ENCODE results near the gene TBC1D24.
A peak's percentile ranks its signal among the peaks of the same experiment; 100 is the strongest.

Gene TBC1D24

DNA sequence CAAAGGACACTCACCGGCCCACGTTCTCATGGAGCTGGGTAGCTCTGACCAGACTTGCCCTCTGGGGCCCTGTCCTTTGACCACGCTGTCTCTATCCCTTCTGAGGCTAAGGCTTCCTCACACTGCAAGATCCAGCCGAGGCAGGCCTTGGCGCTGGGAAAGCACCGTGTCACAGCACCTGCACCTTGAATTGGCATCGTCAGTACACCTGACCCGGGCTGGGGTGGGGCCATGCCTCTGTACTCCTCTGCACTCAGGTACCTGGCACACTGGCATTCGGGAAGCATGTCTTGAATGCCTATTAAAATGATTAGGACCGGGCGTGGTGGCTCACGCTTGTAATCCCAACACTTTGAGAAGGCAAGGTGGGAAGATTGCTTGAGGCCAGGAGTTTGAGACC lies 6.0 kb downstream of the TBC1D24 start:
- H3K4me3 ChIP-seq: no peak overlapping the region
- peaks cover 100% of the 10 kb centered on the region for H4K20me1 ChIP-seq
- peaks cover 84% of the 10 kb centered on the region for H3K4me1 ChIP-seq

GRCh38 chr16:2481676-2482075 lies 6.7 kb downstream of the TBC1D24 start:
- Histone ChIP-seq H3K27ac (peak overlapping the region; percentile 67; the same call in 1 of the 2 replicates), H3K9me3 (no peaks in the 10 kb centered on the region), H4K20me1 (peaks cover 100% of the 10 kb centered on the region), H3K9ac (peak overlapping the region; percentile 66; the same call in 1 of the 2 replicates), H3K4me1 (peaks cover 84% of the 10 kb centered on the region), H3K4me3 (no peak overlapping the region), H3K27me3 (no peaks in the 10 kb centered on the region), H3K4me2 (peak overlapping the region; percentile 83; the same call in 1 of the 2 replicates), H3K36me3 (peaks cover 56% of the 10 kb centered on the region)
- no peak for TF ChIP-seq Cebpa-rat (IDR thresholded peaks at IDR 0.05)

More for the DNA sequence above, 6.0 kb downstream of the TBC1D24 start:
- TF ChIP-seq Cebpa-rat (IDR thresholded peaks at IDR 0.05): no peak
- H3K9ac ChIP-seq: no peak overlapping the region
- H3K27ac ChIP-seq: no peak overlapping the region
- H3K4me2 ChIP-seq: no peak overlapping the region
- H3K9me3 ChIP-seq: no peaks in the 10 kb centered on the region
- H3K27me3 ChIP-seq: no peaks in the 10 kb centered on the region
- peaks cover 56% of the 10 kb centered on the region for H3K36me3 ChIP-seq

DNA sequence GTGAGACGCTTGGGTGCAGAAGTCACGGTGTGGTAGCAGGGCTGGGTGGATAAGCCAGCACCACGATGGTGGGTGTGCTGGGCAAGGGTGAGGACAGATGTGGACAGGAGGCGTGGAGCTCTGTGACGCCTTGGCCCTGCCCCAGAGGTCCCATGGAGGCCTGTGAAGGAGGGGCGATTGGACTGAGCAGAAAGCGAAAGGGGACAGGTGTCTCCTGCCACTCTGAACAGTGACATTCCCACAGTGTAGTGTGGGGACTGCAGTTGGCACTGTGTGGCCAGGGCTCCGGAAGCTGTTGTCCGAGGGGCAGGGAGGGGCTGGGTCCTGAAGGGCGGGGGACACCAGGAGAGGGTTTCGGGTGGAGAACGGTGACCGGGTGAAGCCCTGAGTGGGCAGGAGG lies 7.3 kb downstream of the TBC1D24 start:
- Histone ChIP-seq H3K9me3 (no peaks in the 10 kb centered on the region), H3K4me1 (peaks cover 84% of the 10 kb centered on the region), H3K36me3 (peaks cover 56% of the 10 kb centered on the region), H3K27ac (peak overlapping the region; percentile 67), H4K20me1 (peaks cover 100% of the 10 kb centered on the region), H3K4me3 (no peak overlapping the region; the same call in 1 of the 2 replicates), H3K27me3 (no peaks in the 10 kb centered on the region), H3K4me2 (peak overlapping the region; percentile 83), H3K9ac (peak overlapping the region; percentile 66)
- no peak for TF ChIP-seq Cebpa-rat (IDR thresholded peaks at IDR 0.05)

GRCh38 chr16:2482708-2483534 lies 8.0 kb downstream of the TBC1D24 start:
- peak overlapping the region; percentile 66 for H3K9ac ChIP-seq
- no peaks in the 10 kb centered on the region for H3K9me3 ChIP-seq
- no peak overlapping the region; the same call in 1 of the 2 replicates for H3K4me3 ChIP-seq
- H3K36me3 ChIP-seq: peaks cover 53% of the 10 kb centered on the region
- peak overlapping the region; percentile 67 for H3K27ac ChIP-seq
- no peaks in the 10 kb centered on the region for H3K27me3 ChIP-seq
- TF ChIP-seq Cebpa-rat (IDR thresholded peaks at IDR 0.05): no peak
- H3K4me1 ChIP-seq: peaks cover 84% of the 10 kb centered on the region
- H4K20me1 ChIP-seq: peaks cover 100% of the 10 kb centered on the region
- peak overlapping the region; percentile 83 for H3K4me2 ChIP-seq

GRCh38 chr16:2483939-2484897 lies 9.3 kb downstream of the TBC1D24 start:
- Histone ChIP-seq H3K4me2 (peak overlapping the region; percentile 83), H3K4me3 (no peak overlapping the region; the same call in 1 of the 2 replicates), H3K9ac (peak overlapping the region; percentile 66), H3K9me3 (no peaks in the 10 kb centered on the region), H3K27ac (peak overlapping the region; percentile 67), H3K4me1 (peaks cover 85% of the 10 kb centered on the region), H3K27me3 (no peaks in the 10 kb centered on the region), H3K36me3 (peaks cover 40% of the 10 kb centered on the region), H4K20me1 (peaks cover 100% of the 10 kb centered on the region)
- TF ChIP-seq Cebpa-rat (IDR thresholded peaks at IDR 0.05): no peak

GRCh38 chr16:2484898-2485508 lies 10.1 kb downstream of the TBC1D24 start:
- TF ChIP-seq Cebpa-rat (IDR thresholded peaks at IDR 0.05): no peak; the same call in 1 of the 2 replicates
- H3K9ac ChIP-seq: peak overlapping the region; percentile 56
- H3K36me3 ChIP-seq: peaks cover 40% of the 10 kb centered on the region
- no peak overlapping the region for H3K4me3 ChIP-seq
- peaks cover 85% of the 10 kb centered on the region for H3K4me1 ChIP-seq
- H3K4me2 ChIP-seq: peak overlapping the region; percentile 83
- H4K20me1 ChIP-seq: peaks cover 100% of the 10 kb centered on the region
- no peaks in the 10 kb centered on the region for H3K27me3 ChIP-seq
- H3K27ac ChIP-seq: peak overlapping the region; percentile 67
- H3K9me3 ChIP-seq: no peaks in the 10 kb centered on the region

DNA sequence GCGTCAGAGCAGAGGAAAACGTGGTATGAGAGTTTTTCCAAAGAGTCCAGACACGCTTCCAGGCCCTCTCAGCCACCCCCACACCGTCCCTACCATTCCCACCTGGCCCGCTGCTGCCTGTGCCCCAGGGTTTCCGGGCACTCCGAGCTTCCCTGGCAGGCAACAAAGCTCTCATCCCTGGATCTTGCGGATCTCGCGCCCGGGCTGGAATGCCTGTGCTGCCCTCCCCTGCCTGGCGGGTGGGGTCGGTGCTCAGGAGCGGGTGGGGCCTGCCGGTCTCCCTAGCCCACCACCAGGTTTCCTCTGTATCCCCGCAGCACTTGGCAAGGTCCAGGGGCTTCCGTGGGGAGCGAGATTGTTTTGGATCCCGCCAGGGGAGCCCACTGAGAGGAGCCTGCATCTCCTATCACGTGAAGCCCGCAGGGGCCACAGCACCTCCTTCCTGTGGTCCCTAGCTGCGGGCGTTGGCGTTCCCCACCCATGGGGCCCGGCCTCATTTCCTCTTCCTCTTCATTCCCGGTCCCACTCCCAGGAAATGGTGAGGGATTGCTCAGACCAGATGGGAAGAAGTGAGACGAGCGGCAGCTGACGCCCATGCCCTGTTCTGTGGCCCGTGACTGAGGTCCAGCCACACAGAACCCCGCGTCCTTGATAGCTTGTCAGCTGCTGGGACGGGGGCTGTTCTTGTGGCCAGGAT lies 11.0 kb downstream of the TBC1D24 start:
- Histone ChIP-seq H3K9me3 (no peaks in the 10 kb centered on the region), H3K27me3 (no peaks in the 10 kb centered on the region), H3K36me3 (peaks cover 40% of the 10 kb centered on the region), H3K27ac (peak overlapping the region; percentile 67), H3K4me2 (peak overlapping the region; percentile 83), H3K4me1 (peaks cover 76% of the 10 kb centered on the region), H3K9ac (peak overlapping the region; percentile 56), H4K20me1 (peaks cover 100% of the 10 kb centered on the region), H3K4me3 (no peak overlapping the region)
- TF ChIP-seq Cebpa-rat (IDR thresholded peaks at IDR 0.05): no peak

DNA sequence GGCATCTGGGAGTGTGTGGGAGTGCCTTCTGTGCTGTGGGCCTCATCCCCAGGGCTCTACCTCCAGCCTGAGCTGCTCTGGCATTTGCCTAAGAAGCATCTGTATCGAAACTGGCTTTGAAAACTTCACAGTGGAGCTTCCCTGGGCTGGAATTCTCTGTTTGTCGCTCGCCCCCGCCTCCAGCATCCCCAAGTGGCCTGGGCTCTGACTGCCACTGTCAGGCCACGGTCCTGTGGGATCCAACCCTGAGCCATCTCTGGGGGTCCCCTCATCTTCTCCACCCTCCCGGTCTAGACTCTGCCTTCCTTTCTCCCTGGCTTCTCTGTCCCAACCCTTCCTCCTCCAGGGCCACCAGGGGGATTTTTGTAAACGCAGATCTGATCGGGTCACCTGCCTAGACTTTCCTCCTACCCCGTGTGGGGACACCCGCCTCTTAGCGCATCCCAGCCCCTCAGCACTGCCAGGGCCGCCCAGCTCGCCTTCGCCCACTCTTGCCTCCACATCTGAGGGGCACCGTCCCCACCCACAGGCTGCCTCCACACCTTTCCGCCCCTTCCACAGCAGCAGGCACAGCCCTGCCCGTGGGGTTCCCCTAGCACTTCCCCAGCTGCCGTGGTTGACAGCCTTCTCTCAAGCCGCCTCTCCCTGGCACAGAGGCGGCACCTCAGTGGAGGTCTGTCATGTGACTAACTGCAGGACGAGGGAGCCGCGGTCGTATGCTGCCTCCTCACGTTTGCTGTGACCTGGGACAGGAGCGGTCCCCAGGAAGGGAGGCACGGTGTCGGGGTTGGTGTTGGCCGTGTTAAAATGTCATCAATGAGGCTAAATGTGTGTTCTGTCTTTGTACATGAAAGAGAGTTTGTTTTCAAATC lies 12.0 kb downstream of the TBC1D24 start:
- H3K4me3 ChIP-seq: no peak overlapping the region

More for the DNA sequence above, 12.0 kb downstream of the TBC1D24 start:
- H3K4me2 ChIP-seq: peak overlapping the region; percentile 83
- peaks cover 100% of the 10 kb centered on the region for H4K20me1 ChIP-seq
- peak overlapping the region; percentile 67 for H3K27ac ChIP-seq
- peaks cover 38% of the 10 kb centered on the region for H3K36me3 ChIP-seq
- no peaks in the 10 kb centered on the region for H3K27me3 ChIP-seq
- no peaks in the 10 kb centered on the region for H3K9me3 ChIP-seq
- H3K4me1 ChIP-seq: peaks cover 66% of the 10 kb centered on the region
- TF ChIP-seq Cebpa-rat (IDR thresholded peaks at IDR 0.05): no peak
- H3K9ac ChIP-seq: peak overlapping the region; percentile 56
